Measurements from ENCODE around the gene SBK3. TPM values are rescaled to one million over a fixed set of nuclear protein-coding genes. Genes with fewer than 3 reads are reported as not detected.
A peak's percentile ranks its signal among the peaks of the same experiment; 100 is the strongest.

Gene SBK3
- total and polyA plus RNA-seq, 2 of the 8 experiments (the other 6 are each of a cell fraction or from before 2014, with no cell fraction given) = 0.76 to 1.5 TPM

DNA sequence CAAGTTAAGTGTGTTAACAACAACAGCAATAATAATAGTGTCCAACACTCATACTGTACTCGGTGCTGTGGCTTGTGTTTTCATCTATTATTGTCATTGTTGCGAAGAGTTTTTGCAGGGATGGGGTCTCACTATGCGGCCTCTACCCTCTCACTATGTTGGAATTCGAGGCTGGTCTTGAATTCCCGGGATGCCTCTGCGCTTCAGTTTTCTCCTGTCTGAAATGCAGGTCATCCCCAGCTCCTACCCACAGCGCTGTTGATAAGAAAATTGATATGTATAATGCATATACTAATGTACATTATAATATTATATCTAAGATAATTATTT lies 4.9 kb upstream of the SBK3 start (continued):
- TF ChIP-seq CTCF (IDR thresholded peaks at IDR 0.05; ENCODE audit: control extremely low read depth in 1 of 3, insufficient read depth in 1 of 3, low read depth in 1 of 3, low read length in 3 of 3) (peak in 1 of 3 experiments; percentile 6; a peak in 1 of 4 replicates), BRCA1 (IDR thresholded peaks at IDR 0.05; ENCODE audit: low read depth, low read length) (no peak), CEBPB (IDR thresholded peaks at IDR 0.05; ENCODE audit: low read depth, low read length) (no peak), KDM4A (IDR thresholded peaks at IDR 0.05; ENCODE audit: low read depth, low read length, severe bottlenecking) (no peak), CHD1 (IDR thresholded peaks at IDR 0.05; ENCODE audit: low read depth, low read length) (no peak), TBP (IDR thresholded peaks at IDR 0.05; ENCODE audit: low read depth, low read length) (no peak), SRF (IDR thresholded peaks at IDR 0.05; ENCODE audit: low read depth, low read length) (no peak), SIN3A (conservative IDR thresholded peaks at IDR 0.05 in 1 of 2, IDR thresholded peaks at IDR 0.05 in 1 of 2; ENCODE audit: low read depth in 1 of 2, low read length in 2 of 2) (peak in 1 of 2 experiments; percentile 14; a peak in 1 of 4 replicates), PHF8 (conservative IDR thresholded peaks at IDR 0.05; ENCODE audit: low read depth, low read length) (0 out of 2 replicates have a peak, but pooled peaks have one; percentile 9)
